Right lobe of liver (tissue), 4 donors: Measurements from ENCODE around the gene HLA-E.

Source experiments
- POLR2A ChIP-seq: fragments of 450-650 bp; IDR thresholded peaks from one replicate; pipeline ENCODE4 v1.6.1; 2017; ENCODE audit warnings: antibody characterized with exemption, mild to moderate bottlenecking
- TF ChIP-seq, protein P1 (sequence below), 4 donors: fragments of 200-600 bp in 3 of 4; fragments of 450-650 bp in 1 of 4; IDR thresholded peaks; one replicate each; pipeline versions ENCODE4 v1.5.1 to v1.8.0; 2016 to 2022; ENCODE audit warnings: antibody characterized with exemption in 4 of 4, mild to moderate bottlenecking in 2 of 4
- donor health status: DM: no; HTN: no; CAD: no.
- donor health status: DM: no; HTN: no; CAD: no.
- donor health status: DM: no; HTN: yes; CAD: no.

- TF ChIP-seq, protein P1, sequence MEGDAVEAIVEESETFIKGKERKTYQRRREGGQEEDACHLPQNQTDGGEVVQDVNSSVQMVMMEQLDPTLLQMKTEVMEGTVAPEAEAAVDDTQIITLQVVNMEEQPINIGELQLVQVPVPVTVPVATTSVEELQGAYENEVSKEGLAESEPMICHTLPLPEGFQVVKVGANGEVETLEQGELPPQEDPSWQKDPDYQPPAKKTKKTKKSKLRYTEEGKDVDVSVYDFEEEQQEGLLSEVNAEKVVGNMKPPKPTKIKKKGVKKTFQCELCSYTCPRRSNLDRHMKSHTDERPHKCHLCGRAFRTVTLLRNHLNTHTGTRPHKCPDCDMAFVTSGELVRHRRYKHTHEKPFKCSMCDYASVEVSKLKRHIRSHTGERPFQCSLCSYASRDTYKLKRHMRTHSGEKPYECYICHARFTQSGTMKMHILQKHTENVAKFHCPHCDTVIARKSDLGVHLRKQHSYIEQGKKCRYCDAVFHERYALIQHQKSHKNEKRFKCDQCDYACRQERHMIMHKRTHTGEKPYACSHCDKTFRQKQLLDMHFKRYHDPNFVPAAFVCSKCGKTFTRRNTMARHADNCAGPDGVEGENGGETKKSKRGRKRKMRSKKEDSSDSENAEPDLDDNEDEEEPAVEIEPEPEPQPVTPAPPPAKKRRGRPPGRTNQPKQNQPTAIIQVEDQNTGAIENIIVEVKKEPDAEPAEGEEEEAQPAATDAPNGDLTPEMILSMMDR (IDR thresholded peaks at IDR 0.05) = no peak
- no peak for TF ChIP-seq POLR2A
Measured at GRCh38 chr6:30452736-30453507, 36.4 kb upstream of the HLA-E start.
